ENCODE data around the gene C14orf119. TPM values are rescaled to one million over a fixed set of nuclear protein-coding genes. Genes with fewer than 3 reads are reported as not detected.

Gene C14orf119
- total RNA-seq, 1 donor from 2014 or later: 35.3 TPM

DNA sequence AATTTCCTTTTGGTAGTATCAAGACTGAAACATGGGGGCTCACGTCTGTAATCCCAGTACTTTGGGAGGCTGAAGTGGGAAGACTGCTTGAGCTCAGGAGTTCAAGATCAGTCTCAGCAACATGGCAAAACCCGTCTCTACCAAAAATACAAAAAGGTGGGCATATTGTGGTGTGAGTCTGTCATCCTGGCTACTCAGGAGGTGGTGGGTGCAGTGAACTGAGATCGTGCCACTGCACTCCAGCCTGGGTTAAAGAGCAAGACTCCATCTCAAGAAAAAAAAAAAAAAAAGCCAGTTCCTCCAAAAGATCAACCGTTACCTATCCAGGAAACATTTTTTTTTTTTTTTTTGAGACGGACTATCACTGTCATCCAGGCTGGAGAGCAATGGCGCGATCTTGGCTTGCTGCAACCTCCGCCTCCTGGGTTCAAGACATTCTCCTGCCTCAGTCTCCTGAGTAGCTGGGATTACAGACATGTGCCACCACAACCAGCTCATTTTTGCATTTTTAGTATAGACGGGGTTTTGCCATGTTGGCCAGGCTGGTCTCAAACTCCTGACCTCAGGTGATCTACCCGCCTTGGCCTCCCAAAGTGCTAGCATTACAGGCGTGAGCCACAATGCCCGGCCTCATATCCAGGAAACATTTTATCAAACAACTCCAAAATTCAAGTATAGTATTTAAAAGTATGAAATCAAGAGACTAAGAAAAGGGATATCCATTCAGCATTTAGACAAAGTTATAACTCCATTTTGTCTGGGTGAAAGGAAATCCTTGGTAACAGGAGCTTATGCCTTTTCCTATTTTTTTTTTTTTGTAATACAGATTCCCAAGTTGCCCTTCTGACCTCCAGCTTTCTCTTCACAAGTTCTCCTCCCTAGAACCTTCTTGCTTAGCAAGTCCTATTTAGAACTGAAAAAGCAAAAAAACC is 3.7 kb upstream of the C14orf119 start:
- no peak overlapping the region for H3K4me3 Mint-ChIP-seq
- CTCF ChIA-PET: interaction anchor here (0.9 to 2.1 kb wide), 5 partner anchors 14 to 521 kb away, joined by 3 to 17 read pairs (median 3); no protein-coding TSS in a partner anchor
- DNase-seq: no peak
- H3K9me3 Mint-ChIP-seq: no peaks in the 10 kb centered on the region
- peaks cover 22% of the 10 kb centered on the region for H3K4me1 Mint-ChIP-seq
- H3K36me3 Mint-ChIP-seq (ENCODE audit: low read depth): peaks cover 61% of the 10 kb centered on the region
- no peak for ATAC-seq (ENCODE audit: low read depth)
- TF ChIP-seq CTCF (IDR thresholded peaks at IDR 0.05): no peak
- no peaks in the 10 kb centered on the region for H3K27me3 Mint-ChIP-seq
- no peak overlapping the region for H3K27ac Mint-ChIP-seq
- intact Hi-C loops (cut with micrococcal nuclease): loop anchor here (10.0 kb wide), 2 partner anchors 463 to 1023 kb away; partner anchors contain the start of genes DCAF11, NRL, THTPA and ZFHX2
- POLR2A ChIA-PET: interaction anchor here (0.7 kb wide), 2 partner anchors 82 to 288 kb away, joined by 5 to 6 read pairs; no protein-coding TSS in a partner anchor

DNA sequence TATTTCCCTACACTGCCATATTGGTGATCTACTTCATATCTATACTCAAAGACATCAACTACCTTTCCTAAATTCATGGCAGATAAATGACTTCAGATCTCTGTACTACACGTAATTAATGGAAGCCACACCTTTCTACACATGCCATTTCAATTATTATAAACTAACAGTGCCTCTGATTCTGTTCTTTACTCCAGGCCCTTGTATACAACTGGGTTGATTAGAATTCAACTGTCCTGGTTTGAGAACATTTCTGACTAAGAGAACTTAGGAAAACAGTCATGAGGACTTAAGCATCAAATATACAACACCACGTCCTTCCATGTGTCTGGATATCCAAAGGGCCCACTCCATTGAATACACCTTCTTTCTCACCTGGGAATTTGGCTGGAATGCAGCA is 2.2 kb upstream of the C14orf119 start:
- H3K4me3 Mint-ChIP-seq: no peak overlapping the region
- no peak overlapping the region for H3K27ac Mint-ChIP-seq
- POLR2A ChIA-PET: interaction anchor here (0.6 kb wide), 1 partner anchor 66 kb away, joined by 4 read pairs; no protein-coding TSS in a partner anchor

GRCh38 chr14:23093526-23093925 is 1.8 kb upstream of the C14orf119 start:
- no peak overlapping the region for H3K4me3 Mint-ChIP-seq
- H3K9me3 Mint-ChIP-seq: no peaks in the 10 kb centered on the region
- ChIA-PET CTCF (interaction anchor here (1.7 to 3.0 kb wide), 4 partner anchors 16 to 227 kb away, joined by 4 to 28 read pairs (median 22); no protein-coding TSS in a partner anchor), POLR2A (interaction anchor here (2.4 to 3.3 kb wide), 3 partner anchors 28 to 228 kb away, joined by 9 to 50 read pairs (median 35); partner anchors contain the start of genes CEBPE, PABPN1 and PRMT5)
- peaks cover 32% of the 10 kb centered on the region for H3K4me1 Mint-ChIP-seq
- H3K36me3 Mint-ChIP-seq (ENCODE audit: low read depth): peaks cover 56% of the 10 kb centered on the region
- no peak for TF ChIP-seq CTCF (IDR thresholded peaks at IDR 0.05)
- intact Hi-C loops (cut with micrococcal nuclease): loop anchor here (10.0 kb wide), 2 partner anchors 461 to 1021 kb away; partner anchors contain the start of genes DCAF11, NRL, THTPA and ZFHX2
- H3K27me3 Mint-ChIP-seq: no peaks in the 10 kb centered on the region
- DNase-seq (no peak), ATAC-seq (ENCODE audit: low read depth) (no peak)
- no peak overlapping the region for H3K27ac Mint-ChIP-seq

More for the DNA sequence above, 2.2 kb upstream of the C14orf119 start:
- Mint-ChIP-seq H3K9me3 (no peaks in the 10 kb centered on the region), H3K27me3 (no peaks in the 10 kb centered on the region), H3K36me3 (ENCODE audit: low read depth) (peaks cover 56% of the 10 kb centered on the region), H3K4me1 (peaks cover 32% of the 10 kb centered on the region)
- CTCF ChIA-PET: interaction anchor here (0.7 to 2.1 kb wide), 4 partner anchors 16 to 28 kb away, joined by 3 to 17 read pairs (median 6); no protein-coding TSS in a partner anchor
- intact Hi-C loops (cut with micrococcal nuclease): loop anchor here (10.0 kb wide), 2 partner anchors 462 to 1022 kb away; partner anchors contain the start of genes DCAF11, NRL, THTPA and ZFHX2
- TF ChIP-seq CTCF (IDR thresholded peaks at IDR 0.05): no peak
- DNase-seq (no peak), ATAC-seq (ENCODE audit: low read depth) (no peak)

GRCh38 chr14:23093991-23094665 is 1.2 kb upstream of the C14orf119 start:
- H3K27ac Mint-ChIP-seq: no peak overlapping the region
- no peak overlapping the region for H3K4me3 Mint-ChIP-seq
- TF ChIP-seq CTCF (IDR thresholded peaks at IDR 0.05): no peak
- CTCF ChIA-PET: interaction anchor here (1.1 to 3.0 kb wide), 10 partner anchors 17 to 495 kb away, joined by 3 to 28 read pairs (median 6); partner anchors contain the start of gene PRMT5
- intact Hi-C loops (cut with micrococcal nuclease): loop anchor here (1.0 to 10.0 kb wide), 4 partner anchors 23 to 1021 kb away; partner anchors contain the start of genes DCAF11, NRL, RBM23 and THTPA
- H3K36me3 Mint-ChIP-seq (ENCODE audit: low read depth): peaks cover 56% of the 10 kb centered on the region
- H3K27me3 Mint-ChIP-seq: no peaks in the 10 kb centered on the region
- DNase-seq (no peak), ATAC-seq (ENCODE audit: low read depth) (no peak)
- no peaks in the 10 kb centered on the region for H3K9me3 Mint-ChIP-seq
- peaks cover 33% of the 10 kb centered on the region for H3K4me1 Mint-ChIP-seq
- POLR2A ChIA-PET: interaction anchor here (0.6 to 3.3 kb wide), 36 partner anchors 8 to 1657 kb away, joined by 3 to 50 read pairs (median 5); partner anchors contain the start of genes AP1G2, CDH24, CEBPE and DAD1
